GM08714 (cell line): ENCODE results near the gene GCC1.

ENCODE experiments used
- H3K4me3 ChIP-seq: fragments of 200-500 bp; sonication (Bioruptor generic); 2 replicates; pipeline ENCODE4 v1.5.1; 2014; ENCODE audit warnings: mild to moderate bottlenecking, low read length, inconsistent platforms
- ZNF274 ChIP-seq: IDR thresholded peaks from 2 replicates; pipeline ENCODE4 v1.6.1; 2012; ENCODE audit warnings: mild to moderate bottlenecking, low read depth, low read length

GCC1 gene

GRCh38 chr7:127608446-127608845, 23.1 kb upstream of the GCC1 start:
- H3K4me3 ChIP-seq = no peak overlapping the region
- no peak for TF ChIP-seq ZNF274

- no peak for TF ChIP-seq ZNF274
- no peak overlapping the region for H3K4me3 ChIP-seq
Observed at GRCh38 chr7:127600885-127601284, 15.5 kb upstream of the GCC1 start.

- no peak for TF ChIP-seq ZNF274
- H3K4me3 ChIP-seq = no peak overlapping the region
Observed at GRCh38 chr7:127598318-127598717, 12.9 kb upstream of the GCC1 start.

- no peak for TF ChIP-seq ZNF274
Observed at GRCh38 chr7:127595737-127596136, 10.3 kb upstream of the GCC1 start.

GRCh38 chr7:127594490-127594889, 9.1 kb upstream of the GCC1 start:
- H3K4me3 ChIP-seq = no peak overlapping the region
- no peak for TF ChIP-seq ZNF274

More at GRCh38 chr7:127595737-127596136, 10.3 kb upstream of the GCC1 start:
- H3K4me3 ChIP-seq = no peak overlapping the region

- TF ChIP-seq ZNF274 = no peak
- H3K4me3 ChIP-seq = no peak overlapping the region
Observed at GRCh38 chr7:127592550-127592949, 7.2 kb upstream of the GCC1 start.

- H3K4me3 ChIP-seq = no peak overlapping the region
- TF ChIP-seq ZNF274 = no peak
Observed at GRCh38 chr7:127591591-127591990, 6.2 kb upstream of the GCC1 start.

- H3K4me3 ChIP-seq = no peak overlapping the region
- TF ChIP-seq ZNF274 = no peak
Observed at GRCh38 chr7:127591189-127591588, 5.8 kb upstream of the GCC1 start.

- no peak for TF ChIP-seq ZNF274
- H3K4me3 ChIP-seq = no peak overlapping the region
Observed at GRCh38 chr7:127589896-127590295, 4.5 kb upstream of the GCC1 start.

GRCh38 chr7:127588697-127589482, 3.5 kb upstream of the GCC1 start:
- TF ChIP-seq ZNF274 = no peak
- peak overlapping the region; percentile 73 for H3K4me3 ChIP-seq

- H3K4me3 ChIP-seq = peak within 1 kb of the TSS; percentile 73
- TF ChIP-seq ZNF274 = no peak
Observed at GRCh38 chr7:127588019-127588696, 2.8 kb upstream of the GCC1 start, which contains the start of gene ARF5. ARF5 (plus strand) TSS chr7:127588411; CDS start chr7:127588499, 88 bp downstream.

- H3K4me3 ChIP-seq = peak overlapping the region; percentile 62; the same call in 1 of the 2 replicates
- no peak for TF ChIP-seq ZNF274
Observed at GRCh38 chr7:127587663-127588018, 2.2 kb upstream of the GCC1 start.

- TF ChIP-seq ZNF274 = no peak
- H3K4me3 ChIP-seq = no peak overlapping the region
Observed at GRCh38 chr7:127586346-127586745, 950 bp upstream of the GCC1 start.

GRCh38 chr7:127584648-127585043, 750 bp downstream of the GCC1 start:
- H3K4me3 ChIP-seq = peak overlapping the region; percentile 86
- TF ChIP-seq ZNF274 = no peak

- no peak overlapping the region for H3K4me3 ChIP-seq
- TF ChIP-seq ZNF274 = no peak
Observed at GRCh38 chr7:127582361-127582760, 3.0 kb downstream of the GCC1 start.
